ENCODE data around the gene HDAC9. TPM values are rescaled to one million over a fixed set of nuclear protein-coding genes. Genes with fewer than 3 reads are reported as not detected.

Gene HDAC9
- total RNA-seq, 1 experiment from 2014 or later: 31.9 TPM

DNA sequence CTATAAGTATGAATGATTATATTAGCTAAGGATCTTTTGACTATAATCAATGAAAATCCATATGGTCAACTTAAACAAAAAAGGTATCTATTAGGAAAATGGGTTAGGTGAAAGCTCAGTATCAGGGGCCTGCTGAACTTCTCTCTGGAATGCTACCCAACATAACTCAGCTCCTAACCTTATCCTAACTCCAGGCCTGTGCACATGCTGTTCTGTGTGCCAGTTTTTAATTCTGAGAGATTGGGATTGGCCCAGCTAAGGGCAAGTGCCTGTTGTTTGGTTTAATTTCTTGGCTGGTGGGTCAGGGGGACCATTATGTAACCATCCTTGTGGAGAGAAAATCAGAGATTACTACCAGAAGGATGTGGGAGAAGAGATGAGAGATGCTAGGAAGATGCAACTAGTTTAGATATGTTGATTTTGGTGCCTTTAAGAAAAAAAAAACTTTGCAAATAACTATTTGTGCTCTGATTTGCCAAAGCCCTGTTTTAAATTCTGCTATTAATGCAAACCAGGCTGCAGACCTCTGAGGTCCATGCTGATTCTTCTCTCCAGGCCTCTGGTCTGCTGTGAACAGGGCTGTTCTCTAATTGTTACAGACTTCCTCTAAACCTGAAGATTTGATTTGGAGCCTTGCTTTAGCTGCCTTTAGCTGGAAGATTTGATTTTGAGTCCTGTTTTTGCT, 23.9 kb upstream of the HDAC9 start:
- Histone ChIP-seq H3K27ac (ENCODE audit: low read depth, low read length, poor library complexity, severe bottlenecking) (no peak overlapping the region), H3K4me1 (ENCODE audit: insufficient read depth, low read length, poor library complexity, severe bottlenecking) (no peaks in the 10 kb centered on the region), H3K27me3 (replicated peaks; ENCODE audit: insufficient read depth, low read depth, low read length, poor library complexity) (no peaks in the 10 kb centered on the region), H3K9me3 (ENCODE audit: low read depth, low read length, poor library complexity, severe bottlenecking) (no peaks in the 10 kb centered on the region), H3K4me3 (ENCODE audit: low read depth, low read length, poor library complexity, severe bottlenecking) (no peak overlapping the region), H3K36me3 (ENCODE audit: insufficient read depth, low read length, poor library complexity, severe bottlenecking) (no peaks in the 10 kb centered on the region)
- intact Hi-C loops (cut with micrococcal nuclease; ENCODE audit: unreplicated experiment): no loop called here
- CTCF ChIA-PET: no interaction called here
- POLR2A ChIA-PET (ENCODE audit: low non-redundant PET): interaction anchor here (0.5 kb wide), 1 partner anchor 116 kb away, joined by 3 read pairs; no protein-coding TSS in a partner anchor
- BruUV-seq (replicated peaks): no TSS peak
- DNase-seq (ENCODE audit: low spot score): no peak
- no peak for TF ChIP-seq CTCF (conservative IDR thresholded peaks at IDR 0.05; ENCODE audit: low read depth, low read length)
- no peak for TF ChIP-seq EZH2 (IDR thresholded peaks at IDR 0.05; ENCODE audit: borderline replicate concordance, low read depth, low read length, poor library complexity, severe bottlenecking)

GRCh38 chr7:18472161-18472483, 23.4 kb upstream of the HDAC9 start:
- no peaks in the 10 kb centered on the region for H3K36me3 ChIP-seq (ENCODE audit: insufficient read depth, low read length, poor library complexity, severe bottlenecking)
- no peak for TF ChIP-seq EZH2 (IDR thresholded peaks at IDR 0.05; ENCODE audit: borderline replicate concordance, low read depth, low read length, poor library complexity, severe bottlenecking)
- TF ChIP-seq CTCF (conservative IDR thresholded peaks at IDR 0.05; ENCODE audit: low read depth, low read length): no peak
- no peak overlapping the region for H3K4me3 ChIP-seq (ENCODE audit: low read depth, low read length, poor library complexity, severe bottlenecking)
- CTCF ChIA-PET: no interaction called here
- DNase-seq (ENCODE audit: low spot score): no peak
- BruUV-seq (replicated peaks): no TSS peak
- H3K27ac ChIP-seq (ENCODE audit: low read depth, low read length, poor library complexity, severe bottlenecking): no peak overlapping the region
- no peaks in the 10 kb centered on the region for H3K27me3 ChIP-seq (replicated peaks; ENCODE audit: insufficient read depth, low read depth, low read length, poor library complexity)
- intact Hi-C loops (cut with micrococcal nuclease; ENCODE audit: unreplicated experiment): no loop called here
- H3K9me3 ChIP-seq (ENCODE audit: low read depth, low read length, poor library complexity, severe bottlenecking): no peaks in the 10 kb centered on the region
- POLR2A ChIA-PET (ENCODE audit: low non-redundant PET): interaction anchor here (0.5 kb wide), 1 partner anchor 116 kb away, joined by 3 read pairs; no protein-coding TSS in a partner anchor
- H3K4me1 ChIP-seq (ENCODE audit: insufficient read depth, low read length, poor library complexity, severe bottlenecking): no peaks in the 10 kb centered on the region

DNA sequence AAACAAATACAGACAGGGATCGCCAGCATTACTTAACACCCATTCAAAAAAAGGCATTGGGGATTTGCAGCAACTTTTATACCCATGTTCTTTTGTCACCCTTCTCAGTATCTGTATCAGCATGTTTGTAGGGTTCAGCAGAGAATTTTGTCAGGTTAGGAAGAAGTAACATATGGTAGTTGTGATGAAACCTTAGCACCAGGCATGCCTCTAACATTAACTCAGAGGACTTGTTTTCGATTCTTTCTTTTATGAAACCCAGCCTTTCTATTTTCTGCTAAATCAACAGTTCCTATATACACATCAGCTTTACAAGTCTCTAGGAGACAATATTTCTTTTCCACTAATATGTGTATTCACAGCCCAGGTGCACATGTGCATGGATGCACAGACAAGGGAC, 22.4 kb upstream of the HDAC9 start:
- Histone ChIP-seq H3K9me3 (ENCODE audit: low read depth, low read length, poor library complexity, severe bottlenecking) (no peaks in the 10 kb centered on the region), H3K4me3 (ENCODE audit: low read depth, low read length, poor library complexity, severe bottlenecking) (no peak overlapping the region), H3K27me3 (replicated peaks; ENCODE audit: insufficient read depth, low read depth, low read length, poor library complexity) (no peaks in the 10 kb centered on the region), H3K4me1 (ENCODE audit: insufficient read depth, low read length, poor library complexity, severe bottlenecking) (no peaks in the 10 kb centered on the region), H3K27ac (ENCODE audit: low read depth, low read length, poor library complexity, severe bottlenecking) (no peak overlapping the region), H3K36me3 (ENCODE audit: insufficient read depth, low read length, poor library complexity, severe bottlenecking) (no peaks in the 10 kb centered on the region)
- DNase-seq (ENCODE audit: low spot score): no peak
- no TSS peak for BruUV-seq (replicated peaks)
- ChIA-PET POLR2A (ENCODE audit: low non-redundant PET) (no interaction called here), CTCF (no interaction called here)
- intact Hi-C loops (cut with micrococcal nuclease; ENCODE audit: unreplicated experiment): no loop called here
- TF ChIP-seq CTCF (conservative IDR thresholded peaks at IDR 0.05; ENCODE audit: low read depth, low read length) (no peak), EZH2 (IDR thresholded peaks at IDR 0.05; ENCODE audit: borderline replicate concordance, low read depth, low read length, poor library complexity, severe bottlenecking) (no peak)
